GM12891 (cell line): ENCODE data around the gene ST6GALNAC1.

Experiments used
- POLR2A ChIP-seq: IDR thresholded peaks from 2 replicates; pipeline ENCODE4 v1.6.1; 2011; ENCODE audit warnings: low read depth, low read length, control low read depth
- POLR2AphosphoS5 ChIP-seq: IDR thresholded peaks from 2 replicates; pipeline ENCODE4 v1.6.1; 2011; ENCODE audit warnings: low read depth, low read length, control low read depth
- TAF1 ChIP-seq: IDR thresholded peaks from 2 replicates; pipeline ENCODE4 v1.6.1; 2011; ENCODE audit warnings: low read depth, low read length, control low read depth

DNA sequence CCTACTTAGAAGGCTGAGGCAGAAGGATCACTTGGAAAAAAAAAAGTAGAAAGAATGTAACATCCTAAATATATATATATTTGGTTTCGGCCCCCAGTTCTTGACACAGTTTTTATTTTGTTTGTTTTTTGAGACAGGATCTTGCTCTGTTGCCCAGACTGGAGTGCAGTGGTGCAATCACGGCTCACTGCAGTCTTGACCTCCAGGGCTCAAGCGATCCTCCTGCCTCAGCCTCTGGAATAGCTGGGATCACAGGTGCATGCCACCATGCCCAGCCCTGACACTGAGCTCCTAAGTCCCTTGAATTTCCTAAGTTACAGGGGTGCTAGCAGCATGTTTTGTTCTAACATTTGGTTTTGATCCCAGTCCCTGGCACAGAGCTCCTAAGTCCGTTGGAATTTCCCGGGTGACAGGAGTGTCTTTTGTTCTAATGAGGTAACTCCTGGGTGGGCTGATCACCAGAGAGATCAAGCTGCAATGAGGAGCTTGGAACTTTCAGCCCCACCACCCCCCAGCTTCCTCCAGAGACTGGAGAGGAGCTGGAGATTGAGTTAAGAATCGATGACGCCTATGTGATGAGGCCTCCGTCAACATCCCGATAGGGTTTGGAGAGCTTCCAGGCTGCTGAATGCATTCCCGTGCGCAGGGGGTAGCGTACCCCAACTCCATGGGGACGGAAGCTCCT lies 47.2 kb upstream of the ST6GALNAC1 start:
- TF ChIP-seq POLR2A (no peak), TAF1 (no peak), POLR2AphosphoS5 (no peak)
